HG03565 (cell line): Measurements from ENCODE around the gene CARD9.

ENCODE experiments used
- ATAC-seq: cut with Tn5 transposase; IDR thresholded peaks from one replicate; pipeline ENCODE4 v1.9.1; 2021; ENCODE audit warnings: mild to moderate bottlenecking, moderate library complexity; ENCODE audit not compliant: unreplicated experiment

CARD9 gene

GRCh38 chr9:136337416-136338395 is 35.8 kb downstream of the CARD9 start:
- ATAC-seq, result no peak

GRCh38 chr9:136336881-136337280 is 36.6 kb downstream of the CARD9 start:
- ATAC-seq, result no peak

GRCh38 chr9:136336156-136336870 is 37.2 kb downstream of the CARD9 start:
- ATAC-seq, result no peak

GRCh38 chr9:136335296-136336155 is 37.9 kb downstream of the CARD9 start:
- ATAC-seq, result no peak

DNA sequence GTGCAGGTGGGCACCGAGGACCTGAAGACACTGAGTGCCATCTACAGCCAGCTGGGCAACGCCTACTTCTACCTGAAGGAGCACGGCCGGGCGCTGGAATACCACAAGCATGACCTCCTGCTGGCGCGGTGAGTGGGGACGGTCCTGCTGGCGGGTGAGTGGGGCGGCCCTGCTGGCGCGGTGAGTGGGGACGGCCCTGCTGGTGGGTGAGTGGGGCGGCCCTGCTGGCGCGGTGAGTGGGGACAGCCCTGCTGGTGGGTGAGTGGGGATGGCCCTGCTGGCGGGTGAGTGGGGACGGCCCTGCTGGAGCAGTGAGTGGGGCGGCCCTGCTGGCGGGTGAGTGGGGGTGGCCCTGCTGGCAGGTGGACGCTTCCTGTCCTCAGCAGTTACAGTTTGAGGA is 38.9 kb downstream of the CARD9 start:
- ATAC-seq, result no peak

GRCh38 chr9:136333486-136333885 is 40.0 kb downstream of the CARD9 start:
- ATAC-seq, result no peak

- no peak for ATAC-seq
Measured at GRCh38 chr9:136333045-136333444, 40.4 kb downstream of the CARD9 start.

DNA sequence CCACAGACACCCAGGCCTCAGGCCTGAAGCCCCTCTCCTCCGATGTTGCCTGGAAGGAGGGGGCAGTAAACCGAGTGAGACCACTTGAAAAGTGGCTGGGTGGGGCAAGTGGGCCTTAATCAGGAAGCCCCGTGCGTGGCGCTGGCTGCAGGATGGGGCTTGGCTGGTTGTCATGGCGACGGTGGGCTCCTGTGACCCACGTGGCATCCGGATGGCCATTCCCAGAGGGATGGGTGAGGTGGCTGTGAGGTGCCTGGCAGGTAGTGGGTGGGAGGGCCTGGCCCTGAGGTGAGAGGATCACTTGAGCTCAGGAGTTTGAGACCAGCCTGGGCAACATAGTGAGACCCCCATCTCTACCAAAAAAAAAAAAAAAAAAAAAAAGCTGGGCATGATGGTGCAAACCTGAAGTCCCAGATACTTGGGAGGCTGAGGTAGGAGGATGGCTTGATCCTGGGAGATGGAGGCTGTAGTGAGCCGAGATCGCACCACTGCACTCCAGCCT is 40.9 kb downstream of the CARD9 start:
- no peak for ATAC-seq

- no peak for ATAC-seq
Measured at GRCh38 chr9:136331556-136332481, 41.6 kb downstream of the CARD9 start.

DNA sequence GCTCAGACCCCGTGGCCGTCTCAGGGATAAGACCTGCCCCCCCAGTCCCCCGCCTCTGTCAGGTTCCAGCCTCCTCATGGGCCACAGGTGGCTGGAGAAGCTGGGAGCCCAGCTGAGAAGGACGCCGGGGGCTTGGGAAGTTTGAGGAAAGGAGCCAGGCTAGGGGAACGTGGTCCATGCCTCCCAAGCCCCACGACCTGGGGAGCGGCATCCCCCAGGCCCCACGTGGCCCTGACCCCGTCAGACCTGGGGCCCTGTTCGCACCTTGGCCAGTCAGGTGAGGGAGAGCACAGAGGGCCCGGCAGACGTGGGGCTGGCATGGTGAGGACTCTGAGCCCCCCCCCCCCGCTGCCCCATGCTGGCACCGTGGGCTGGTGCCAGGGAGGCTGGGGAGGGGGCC is 42.4 kb downstream of the CARD9 start:
- no peak for ATAC-seq

DNA sequence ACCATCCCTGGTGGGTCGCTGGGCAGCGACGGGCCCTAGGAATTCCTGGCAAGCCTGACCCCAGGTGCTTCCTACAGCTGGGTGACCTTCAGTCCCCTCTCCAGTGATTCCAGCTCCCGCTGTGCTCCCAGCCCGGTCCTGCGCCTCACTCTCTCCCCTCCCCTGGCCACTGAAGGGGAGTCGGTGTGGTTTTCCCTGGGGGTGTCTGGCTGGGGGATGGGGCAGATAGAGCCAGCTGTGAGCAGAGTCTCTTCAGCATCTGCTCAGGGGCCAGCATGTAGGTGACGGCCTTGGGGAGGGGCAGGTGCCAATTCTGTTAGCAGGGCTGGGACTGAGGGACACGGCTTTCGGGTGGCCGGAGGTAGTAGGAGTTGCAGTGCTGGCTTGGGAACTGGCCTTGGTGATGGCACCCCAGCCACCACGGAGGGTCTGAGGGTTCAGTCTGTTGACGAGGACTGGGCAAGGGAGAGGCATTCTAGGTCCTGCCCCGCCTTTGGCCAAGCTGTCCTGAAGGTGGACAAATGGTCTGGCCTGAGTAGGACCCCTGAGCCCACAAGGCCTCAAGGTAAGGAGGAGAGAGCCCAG is 43.0 kb downstream of the CARD9 start:
- ATAC-seq, result no peak

DNA sequence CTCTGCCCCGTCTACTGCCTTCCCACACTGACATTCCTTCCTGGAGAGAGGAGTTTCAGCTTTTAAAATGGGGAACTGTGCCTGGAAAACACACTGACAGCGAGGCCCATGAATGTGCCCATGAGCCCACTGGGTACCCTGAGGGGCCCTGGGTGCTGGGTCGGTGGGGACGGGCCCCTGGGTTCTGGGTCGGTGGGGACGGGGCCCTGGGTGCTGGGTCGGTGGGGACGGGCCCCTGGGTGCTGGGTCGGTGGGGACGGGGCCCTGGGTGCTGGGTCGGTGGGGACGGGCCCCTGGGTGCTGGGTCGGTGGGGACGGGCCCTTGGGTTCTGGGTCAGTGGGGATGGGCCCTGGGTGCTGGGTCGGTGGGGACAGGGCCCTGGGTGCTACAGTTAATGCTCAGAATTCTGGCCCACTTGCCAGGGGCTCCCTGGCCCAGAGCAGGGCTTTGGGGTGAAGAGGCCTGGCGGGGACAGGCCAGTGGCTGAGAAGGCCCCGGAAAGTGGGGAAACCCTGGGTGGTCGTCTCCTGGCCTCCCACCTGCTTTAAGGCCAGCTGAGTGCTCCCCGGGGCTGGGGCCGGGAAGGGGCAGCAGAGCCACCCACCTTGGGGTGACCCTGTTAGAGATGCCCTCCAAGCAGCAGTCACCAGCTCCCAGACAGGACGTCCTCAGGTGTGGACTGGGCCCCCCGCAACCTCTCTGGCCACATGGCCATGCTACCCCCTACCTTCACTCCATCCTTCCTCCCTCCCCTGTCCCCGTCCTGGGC is 43.6 kb downstream of the CARD9 start:
- ATAC-seq, result no peak

- no peak for ATAC-seq
Measured at GRCh38 chr9:136329211-136329627, 44.2 kb downstream of the CARD9 start.

DNA sequence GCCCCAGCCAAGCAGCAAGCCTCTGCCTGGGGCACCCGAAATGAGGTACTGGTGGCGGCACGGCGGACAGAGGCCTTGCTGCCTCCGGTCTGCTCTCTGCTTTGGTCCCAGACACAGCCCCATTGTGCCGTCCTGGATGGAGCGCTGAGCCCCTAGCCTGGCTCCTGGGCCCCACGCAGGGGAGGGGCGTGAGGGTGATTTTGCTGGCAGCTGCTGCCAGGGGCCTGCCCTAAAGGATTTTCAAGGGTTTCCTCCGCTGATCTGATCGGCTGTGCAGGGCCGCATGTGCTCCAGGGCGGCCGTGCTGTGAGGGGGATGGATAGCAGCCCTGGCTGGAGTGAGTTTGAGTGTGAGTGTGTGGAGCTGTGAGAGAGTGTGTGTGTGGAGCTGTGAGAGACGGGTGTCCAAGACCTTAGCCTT is 44.8 kb downstream of the CARD9 start:
- no peak for ATAC-seq

- no peak for ATAC-seq
Measured at GRCh38 chr9:136328011-136328621, 45.4 kb downstream of the CARD9 start.

GRCh38 chr9:136327304-136327974 is 46.0 kb downstream of the CARD9 start, which contains the start of gene GPSM1:
TSS of gene GPSM1 (plus strand) at chr9:136327539. CDS start at chr9:136327696, 157 bp downstream.
- no peak for ATAC-seq

DNA sequence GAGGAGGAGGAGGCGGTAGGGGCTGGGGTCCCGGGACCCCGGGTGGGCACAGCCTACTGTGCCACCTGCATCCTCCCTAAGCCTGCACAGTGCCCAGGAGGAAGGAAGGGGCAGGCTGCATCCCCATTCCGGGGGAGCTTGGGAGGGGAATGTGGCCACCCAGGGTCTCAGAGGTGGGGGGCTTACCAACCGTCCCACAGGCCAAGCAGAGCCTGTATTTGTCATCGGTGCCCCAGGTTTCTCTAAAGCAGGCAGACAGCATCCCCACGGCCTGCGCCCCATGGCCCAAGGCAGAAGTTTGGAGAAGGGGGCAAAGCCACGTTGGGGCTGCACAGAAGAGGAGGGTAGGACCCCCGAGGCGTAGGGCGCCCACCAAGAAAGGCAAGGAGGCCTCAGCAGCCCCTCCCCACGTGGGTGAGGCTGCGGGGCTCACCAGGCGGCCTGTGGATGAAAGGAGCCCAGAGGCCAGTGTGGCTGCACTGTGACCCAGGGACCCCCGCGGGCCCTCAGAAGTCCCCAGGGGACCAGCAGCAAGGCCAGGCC is 46.6 kb downstream of the CARD9 start:
- no peak for ATAC-seq
